ENCODE data around the gene GPATCH1.
"Not testable (repeated sequence)": the region's sequence is repeated elsewhere in the genome, so short reads cannot be mapped to it uniquely, and the experiment has no call there.

GPATCH1 gene

DNA sequence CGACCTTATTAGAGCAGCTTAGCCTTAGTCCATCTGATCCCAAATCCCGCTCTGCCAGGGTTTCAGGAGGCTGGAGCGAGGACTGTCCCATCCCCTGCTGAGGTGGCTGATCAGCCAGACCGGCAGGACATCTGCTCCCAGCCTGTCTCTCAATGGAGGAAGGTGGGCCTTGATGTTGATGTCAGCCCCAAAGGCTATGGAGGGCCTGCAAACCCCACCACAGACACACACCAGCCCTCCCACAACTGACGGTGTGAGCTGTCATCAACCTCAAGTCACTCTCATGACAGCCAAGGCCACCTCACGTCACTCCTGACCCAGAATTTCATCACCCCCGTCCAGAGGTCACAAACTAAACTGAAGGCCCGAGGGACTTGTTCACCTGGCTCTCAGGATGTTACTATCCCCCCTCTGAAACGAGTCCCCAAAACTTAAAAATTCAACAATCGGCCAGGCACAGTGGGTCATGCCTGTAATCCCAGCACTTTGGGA is 41.8 kb upstream of the GPATCH1 start:
- H3K9me3 ChIP-seq: no peaks in the 10 kb centered on the region
- TF ChIP-seq, protein P1, sequence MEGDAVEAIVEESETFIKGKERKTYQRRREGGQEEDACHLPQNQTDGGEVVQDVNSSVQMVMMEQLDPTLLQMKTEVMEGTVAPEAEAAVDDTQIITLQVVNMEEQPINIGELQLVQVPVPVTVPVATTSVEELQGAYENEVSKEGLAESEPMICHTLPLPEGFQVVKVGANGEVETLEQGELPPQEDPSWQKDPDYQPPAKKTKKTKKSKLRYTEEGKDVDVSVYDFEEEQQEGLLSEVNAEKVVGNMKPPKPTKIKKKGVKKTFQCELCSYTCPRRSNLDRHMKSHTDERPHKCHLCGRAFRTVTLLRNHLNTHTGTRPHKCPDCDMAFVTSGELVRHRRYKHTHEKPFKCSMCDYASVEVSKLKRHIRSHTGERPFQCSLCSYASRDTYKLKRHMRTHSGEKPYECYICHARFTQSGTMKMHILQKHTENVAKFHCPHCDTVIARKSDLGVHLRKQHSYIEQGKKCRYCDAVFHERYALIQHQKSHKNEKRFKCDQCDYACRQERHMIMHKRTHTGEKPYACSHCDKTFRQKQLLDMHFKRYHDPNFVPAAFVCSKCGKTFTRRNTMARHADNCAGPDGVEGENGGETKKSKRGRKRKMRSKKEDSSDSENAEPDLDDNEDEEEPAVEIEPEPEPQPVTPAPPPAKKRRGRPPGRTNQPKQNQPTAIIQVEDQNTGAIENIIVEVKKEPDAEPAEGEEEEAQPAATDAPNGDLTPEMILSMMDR (IDR thresholded peaks at IDR 0.05): no peak

DNA sequence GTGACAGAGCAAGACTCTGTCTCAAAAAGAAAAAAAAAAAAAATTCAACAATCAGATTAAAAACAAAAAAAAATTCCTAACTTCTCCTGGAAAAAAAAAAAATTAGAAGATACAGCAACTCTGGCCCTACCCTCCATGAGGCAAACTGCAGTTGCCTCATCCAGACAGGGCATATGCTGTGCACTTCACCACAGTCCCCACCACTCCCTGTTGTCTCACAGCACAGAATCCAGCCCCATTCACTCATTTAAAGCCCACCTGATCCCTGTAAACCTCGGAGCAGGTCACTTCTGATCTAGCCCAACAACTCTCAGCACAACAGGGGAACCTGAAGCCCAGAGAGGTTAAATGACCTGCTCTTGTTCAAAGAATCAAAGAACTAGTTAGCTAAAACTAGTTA is 41.2 kb upstream of the GPATCH1 start:
- H3K4me3 ChIP-seq (ENCODE audit: low read depth in 1 of 2, low read length in 1 of 2): no peak overlapping the region
- H3K36me3 ChIP-seq: no peaks in the 10 kb centered on the region
- TF ChIP-seq, protein P1 (IDR thresholded peaks at IDR 0.05): no peak
- no peaks in the 10 kb centered on the region for H3K9me3 ChIP-seq
- H3K27me3 ChIP-seq: peaks cover 28% of the 10 kb centered on the region
- no peak overlapping the region for H3K27ac ChIP-seq
- H3K4me1 ChIP-seq (ENCODE audit: control insufficient read depth in 1 of 2, insufficient read depth in 1 of 2, low read depth in 1 of 2, low read length in 1 of 2): no peaks in the 10 kb centered on the region

More for the DNA sequence above, 41.8 kb upstream of the GPATCH1 start:
- Histone ChIP-seq H3K36me3 (no peaks in the 10 kb centered on the region), H3K27me3 (peaks cover 28% of the 10 kb centered on the region), H3K4me1 (ENCODE audit: control insufficient read depth in 1 of 2, insufficient read depth in 1 of 2, low read depth in 1 of 2, low read length in 1 of 2) (no peaks in the 10 kb centered on the region), H3K4me3 (ENCODE audit: low read depth in 1 of 2, low read length in 1 of 2) (no peak overlapping the region), H3K27ac (no peak overlapping the region)

DNA sequence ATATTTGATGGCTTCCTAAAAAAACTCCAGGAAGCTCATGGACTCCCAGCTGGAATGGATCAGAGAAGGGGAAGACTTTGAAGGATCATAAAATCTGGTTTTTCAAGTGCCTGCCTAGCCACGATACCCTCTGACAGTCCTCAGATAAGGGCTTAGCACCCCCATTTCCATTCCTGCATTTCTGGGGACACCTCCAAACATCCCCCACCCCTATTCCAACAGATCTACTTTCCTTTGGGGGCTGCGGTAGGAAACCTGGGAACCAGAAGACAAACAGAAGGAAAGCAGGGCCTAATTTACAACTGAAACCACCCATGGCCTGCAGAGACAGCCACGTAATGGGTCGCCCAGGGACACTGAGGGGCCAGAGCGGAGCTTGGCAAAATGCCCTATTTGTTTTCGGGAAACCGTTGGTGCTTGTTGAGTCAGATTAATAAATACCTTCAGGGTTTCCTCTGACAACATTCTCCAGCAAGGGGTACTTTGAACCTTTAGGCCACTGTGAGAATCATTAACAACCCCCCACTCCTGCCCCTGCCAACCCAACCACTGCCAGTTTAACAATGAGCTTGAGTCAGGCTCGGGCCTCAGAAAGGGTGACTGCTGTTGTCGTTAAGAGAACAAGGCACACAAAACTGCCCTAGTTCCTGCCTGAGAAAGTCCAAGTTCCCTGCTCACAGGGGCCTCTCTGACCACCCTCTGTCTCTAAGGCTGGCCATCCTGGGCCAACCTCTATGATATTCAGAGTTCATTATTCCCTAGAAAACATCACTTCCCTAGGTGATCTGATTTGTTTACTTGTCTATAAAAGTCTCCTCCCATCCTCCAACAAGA is 39.8 kb upstream of the GPATCH1 start:
- Histone ChIP-seq H3K9me3 (no peaks in the 10 kb centered on the region), H3K27me3 (peaks cover 28% of the 10 kb centered on the region), H3K4me1 (ENCODE audit: control insufficient read depth in 1 of 2, insufficient read depth in 1 of 2, low read depth in 1 of 2, low read length in 1 of 2) (no peaks in the 10 kb centered on the region), H3K36me3 (no peaks in the 10 kb centered on the region), H3K27ac (no peak overlapping the region), H3K4me3 (ENCODE audit: low read depth in 1 of 2, low read length in 1 of 2) (no peak overlapping the region)
- TF ChIP-seq, protein P1 (IDR thresholded peaks at IDR 0.05): no peak

DNA sequence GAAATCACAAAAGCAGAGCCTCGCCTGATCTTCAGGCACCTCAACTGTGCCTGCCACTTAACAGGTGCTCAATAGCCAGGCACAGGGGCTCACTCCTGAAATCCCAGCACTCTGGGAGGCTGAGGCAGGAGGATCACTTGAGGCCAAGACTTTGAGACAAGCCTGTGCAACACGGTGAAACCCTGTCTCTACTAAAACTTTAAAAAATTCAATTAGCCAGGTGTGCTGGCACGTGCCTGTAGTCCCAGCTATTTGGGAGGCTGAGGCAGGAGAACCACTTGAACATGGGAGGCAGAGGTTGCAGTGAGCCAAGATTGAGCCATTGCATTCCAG is 39.2 kb upstream of the GPATCH1 start:
- not testable (repeated sequence) for H3K36me3 ChIP-seq; H3K27ac ChIP-seq; H3K4me1 ChIP-seq (ENCODE audit: control insufficient read depth in 1 of 2, insufficient read depth in 1 of 2, low read depth in 1 of 2, low read length in 1 of 2); H3K4me3 ChIP-seq (ENCODE audit: low read depth in 1 of 2, low read length in 1 of 2); H3K9me3 ChIP-seq
- peaks cover 30% of the 10 kb centered on the region for H3K27me3 ChIP-seq

DNA sequence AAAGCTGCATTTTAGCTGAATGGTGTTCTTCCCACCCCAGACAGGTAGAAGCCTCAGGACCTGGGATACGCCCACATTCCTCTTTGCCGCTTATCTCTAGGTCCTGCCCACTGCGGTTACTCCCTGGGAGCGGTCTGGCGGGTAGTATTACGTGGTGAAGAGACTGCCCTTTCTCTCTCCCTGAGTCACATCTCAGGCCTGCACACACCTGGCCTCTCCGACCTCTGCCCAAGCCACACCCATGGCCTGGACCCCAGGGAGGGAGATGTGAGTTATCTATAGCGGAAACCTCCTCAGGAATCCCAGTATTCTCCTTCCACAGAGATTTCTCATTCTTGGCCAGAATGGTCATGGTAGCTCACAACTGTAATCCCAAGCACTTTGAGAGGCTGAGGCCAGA is 33.6 kb upstream of the GPATCH1 start:
- H3K27ac ChIP-seq: no peak overlapping the region
- H3K4me1 ChIP-seq (ENCODE audit: control insufficient read depth in 1 of 2, insufficient read depth in 1 of 2, low read depth in 1 of 2, low read length in 1 of 2): no peaks in the 10 kb centered on the region
- peaks cover 22% of the 10 kb centered on the region for H3K27me3 ChIP-seq
- no peaks in the 10 kb centered on the region for H3K9me3 ChIP-seq
- no peak overlapping the region for H3K4me3 ChIP-seq (ENCODE audit: low read depth in 1 of 2, low read length in 1 of 2)
- TF ChIP-seq, protein P1 (IDR thresholded peaks at IDR 0.05): no peak
- H3K36me3 ChIP-seq: no peaks in the 10 kb centered on the region

DNA sequence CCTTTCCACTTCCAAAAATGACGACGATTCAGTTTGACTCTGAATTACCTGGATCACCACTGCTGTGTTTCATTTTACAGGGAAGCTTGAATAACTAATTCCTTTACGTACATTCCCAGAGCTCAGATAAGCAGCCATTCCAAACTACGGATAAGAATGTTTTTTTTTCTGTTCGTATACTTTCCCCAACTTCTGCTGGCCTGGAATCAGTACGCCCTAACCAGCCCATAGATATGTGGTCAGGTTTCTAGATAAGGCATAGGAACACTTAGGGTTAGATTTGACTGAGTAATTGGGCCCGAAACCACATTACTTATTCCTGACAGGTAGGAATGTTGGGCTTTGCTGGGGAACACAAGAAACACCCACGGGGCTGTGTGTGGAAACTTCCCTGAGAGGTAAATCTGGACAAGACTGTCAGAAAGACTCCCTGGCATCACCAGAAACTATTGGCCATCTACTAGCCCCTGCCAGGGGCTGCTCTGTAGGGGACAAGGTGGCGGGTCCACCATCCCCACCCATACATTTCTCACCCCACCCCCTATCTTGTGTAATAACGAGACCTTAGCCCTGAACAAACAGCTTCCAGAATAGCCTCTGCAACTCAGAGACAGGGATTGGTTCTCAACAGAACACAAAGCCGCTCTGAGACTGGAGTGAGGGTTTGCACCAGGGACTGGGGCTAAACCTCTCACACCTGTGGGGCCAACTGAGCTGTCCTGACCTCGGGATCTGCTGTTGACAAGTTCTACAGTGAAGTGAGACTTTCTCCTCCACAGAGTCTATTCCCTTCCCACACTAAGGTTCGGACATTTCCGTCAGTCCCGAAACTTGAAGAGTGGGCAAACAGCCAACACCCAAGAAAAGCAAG is 31.9 kb upstream of the GPATCH1 start:
- Histone ChIP-seq H3K9me3 (no peaks in the 10 kb centered on the region), H3K36me3 (no peaks in the 10 kb centered on the region), H3K27ac (no peak overlapping the region), H3K4me3 (ENCODE audit: low read depth in 1 of 2, low read length in 1 of 2) (no peak overlapping the region), H3K27me3 (peaks cover 22% of the 10 kb centered on the region), H3K4me1 (ENCODE audit: control insufficient read depth in 1 of 2, insufficient read depth in 1 of 2, low read depth in 1 of 2, low read length in 1 of 2) (no peaks in the 10 kb centered on the region)
- TF ChIP-seq, protein P1 (IDR thresholded peaks at IDR 0.05): no peak
